ENCODE results near the gene CPNE5. TPM values are rescaled to one million over a fixed set of nuclear protein-coding genes. Genes with fewer than 3 reads are reported as not detected.
A peak's percentile ranks its signal among the peaks of the same experiment; 100 is the strongest.

The CPNE5 gene
- total RNA-seq, 2 experiments from 2014 or later, result 0.19 to 0.28 TPM

DNA sequence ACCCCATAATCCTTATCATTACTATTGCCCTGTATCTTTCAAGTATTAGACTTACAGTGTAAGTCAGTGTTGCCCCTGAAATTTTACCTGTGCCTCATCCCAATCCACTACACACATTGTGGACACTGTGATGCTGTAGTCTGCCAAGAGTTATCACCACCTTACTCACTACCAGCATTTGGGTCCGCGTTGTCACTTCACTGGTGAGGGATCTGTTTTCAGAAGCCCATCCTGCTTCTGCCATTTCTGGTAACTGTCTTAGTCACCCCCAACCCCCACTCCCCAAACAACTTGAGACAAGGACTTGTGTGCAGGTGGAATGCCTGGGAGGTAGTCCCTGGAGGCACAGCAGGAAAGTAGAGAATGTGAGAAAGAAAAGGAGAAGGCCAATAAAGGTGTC, 147.6 kb downstream of the CPNE5 start:
- H3K36me3 ChIP-seq (ENCODE audit: insufficient read depth, low read length), result peaks cover 4% of the 10 kb centered on the region
- Mint-ChIP-seq H3K36me3 (ENCODE audit: low read depth) (no peaks in the 10 kb centered on the region), H3K27me3 (no peaks in the 10 kb centered on the region), H3K4me1 (ENCODE audit: low read depth) (peaks cover 9% of the 10 kb centered on the region), H3K27ac (peak overlapping the region; percentile 43), H3K9me3 (no peaks in the 10 kb centered on the region), H3K4me3 (no peak overlapping the region)
- CTCF ChIA-PET, result no interaction called here
- intact Hi-C loops (cut with DNase I, micrococcal nuclease), result no loop called here
- H3K4me3 ChIP-seq (ENCODE audit: low read length), result no peak overlapping the region
- peak in 1 of 14 experiments; percentile 14 for DNase-seq
- no peak for TF ChIP-seq CTCF (IDR thresholded peaks at IDR 0.05)
- no peaks in the 10 kb centered on the region for H3K27me3 ChIP-seq (ENCODE audit: control insufficient read depth in 1 of 2, insufficient read depth in 2 of 2, low read length in 2 of 2)
- H3K27ac ChIP-seq (ENCODE audit: low read depth in 1 of 2, low read length in 2 of 2), result peak overlapping the region in 1 of 2 donors; percentile 32
- H3K4me1 ChIP-seq (ENCODE audit: insufficient read depth, low read length), result peaks cover 18% of the 10 kb centered on the region
- ATAC-seq (ENCODE audit: poor library complexity), result no peak
- no peaks in the 10 kb centered on the region for H3K9me3 ChIP-seq (ENCODE audit: control insufficient read depth in 1 of 2, insufficient read depth in 1 of 2, low read length in 2 of 2)
- POLR2A ChIA-PET, result no interaction called here

DNA sequence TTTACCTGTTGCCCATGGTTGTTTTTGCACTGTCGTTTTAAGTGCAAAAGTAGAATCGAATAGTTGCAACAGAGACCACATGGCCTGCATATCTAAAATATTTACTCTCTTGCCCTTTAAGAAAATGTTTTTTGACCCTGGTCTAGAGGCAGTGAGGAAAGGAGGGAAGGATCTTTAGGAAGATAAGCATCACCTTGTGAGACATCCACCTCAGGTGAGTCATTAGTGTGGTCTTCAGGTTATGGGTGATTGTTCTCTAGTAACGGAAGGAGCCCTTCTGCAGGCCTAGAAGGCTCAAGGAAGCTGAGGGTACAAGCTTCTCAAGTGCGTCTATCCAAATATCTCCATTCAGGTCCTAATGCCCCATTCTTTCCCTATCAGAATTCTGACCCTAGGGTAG, 148.2 kb downstream of the CPNE5 start:
- H3K27ac ChIP-seq (ENCODE audit: low read depth in 1 of 2, low read length in 2 of 2), result no peak overlapping the region
- CTCF ChIA-PET, result no interaction called here
- H3K4me1 Mint-ChIP-seq (ENCODE audit: low read depth), result peaks cover 9% of the 10 kb centered on the region

More for the DNA sequence above, 148.2 kb downstream of the CPNE5 start:
- no peaks in the 10 kb centered on the region for H3K36me3 Mint-ChIP-seq (ENCODE audit: low read depth)
- TF ChIP-seq CTCF (IDR thresholded peaks at IDR 0.05), result no peak
- DNase-seq (peak in 1 of 14 experiments; percentile 25), ATAC-seq (ENCODE audit: poor library complexity) (no peak)
- Histone ChIP-seq H3K27me3 (ENCODE audit: control insufficient read depth in 1 of 2, insufficient read depth in 2 of 2, low read length in 2 of 2) (no peaks in the 10 kb centered on the region), H3K36me3 (ENCODE audit: insufficient read depth, low read length) (peaks cover 9% of the 10 kb centered on the region), H3K4me3 (ENCODE audit: low read length) (no peak overlapping the region), H3K4me1 (ENCODE audit: insufficient read depth, low read length) (peaks cover 22% of the 10 kb centered on the region), H3K9me3 (ENCODE audit: control insufficient read depth in 1 of 2, insufficient read depth in 1 of 2, low read length in 2 of 2) (no peaks in the 10 kb centered on the region)
- intact Hi-C loops (cut with DNase I, micrococcal nuclease), result no loop called here
- POLR2A ChIA-PET, result no interaction called here
- H3K27ac Mint-ChIP-seq, result no peak overlapping the region
- H3K9me3 Mint-ChIP-seq, result no peaks in the 10 kb centered on the region
- no peak overlapping the region for H3K4me3 Mint-ChIP-seq
- no peaks in the 10 kb centered on the region for H3K27me3 Mint-ChIP-seq

Other genes with a start within 250 kb of the CPNE5 start
- gene SRSF3, start 245.1 kb downstream of the CPNE5 start, total RNA-seq, result 100 to 1,000 TPM; 550 to 556 TPM
- 10 to 100 TPM; 98.3 to 98.6 TPM for gene CDKN1A, start 160.7 kb downstream of the CPNE5 start, total RNA-seq
- under 1 TPM; 0.22 TPM for gene RAB44, start 141.6 kb downstream of the CPNE5 start, total RNA-seq
- gene PPIL1, start 35.4 kb upstream of the CPNE5 start, total RNA-seq, result 1 to 10 TPM; 1.8 to 2.2 TPM
- 10 to 100 TPM; 23.7 to 24.0 TPM for gene C6orf89, start 46.5 kb upstream of the CPNE5 start, total RNA-seq
- gene PI16, start 115.3 kb upstream of the CPNE5 start, total RNA-seq, result 1 to 10 TPM; 5.2 to 7.8 TPM
- gene MTCH1, start 146.8 kb upstream of the CPNE5 start, total RNA-seq, result 100 to 1,000 TPM; 231 to 239 TPM
- 1 to 10 TPM; 1.2 TPM for gene FGD2, start 166.2 kb upstream of the CPNE5 start, total RNA-seq